DMS79 treated with DMSO at 0.1 percent for 48 hours (cell line): Measurements from ENCODE around the gene KLHL41.

Experiments used
- DNase-seq: peaks from one replicate; lab custom pipeline; 2025; lab: John Stamatoyannopoulos, UW

The KLHL41 gene

DNA sequence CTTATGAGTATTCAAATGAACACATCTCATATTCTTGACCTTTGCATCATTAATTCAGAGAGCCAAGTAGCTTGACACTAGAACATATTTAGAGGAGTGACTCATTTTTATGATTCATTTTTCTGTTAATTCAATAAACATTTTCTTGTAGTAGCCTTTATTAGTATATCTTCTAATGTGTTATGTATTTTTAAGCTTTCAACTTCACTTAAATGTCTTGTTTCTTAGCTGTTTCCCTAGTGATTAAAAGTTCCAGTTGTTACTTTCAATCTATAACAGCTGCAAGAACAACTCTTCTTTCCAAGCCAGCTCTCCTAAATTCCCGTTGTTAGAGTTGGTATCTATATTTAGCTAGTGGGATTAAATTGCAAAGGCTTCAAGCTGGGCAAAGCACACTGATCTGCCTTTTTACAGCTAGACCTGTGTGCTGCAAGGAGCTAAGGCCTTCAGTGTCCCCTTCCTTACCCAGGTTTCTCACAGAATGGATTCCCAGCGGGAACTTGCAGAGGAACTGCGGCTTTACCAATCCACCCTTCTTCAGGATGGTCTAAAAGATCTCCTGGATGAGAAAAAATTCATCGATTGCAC lies at the start of gene KLHL41:
KLHL41 (plus strand) TSS at position 405 of the 588 bp plus-strand sequence; CDS start at position 482, 77 bp downstream.
- DNase-seq, result no peak

DNA sequence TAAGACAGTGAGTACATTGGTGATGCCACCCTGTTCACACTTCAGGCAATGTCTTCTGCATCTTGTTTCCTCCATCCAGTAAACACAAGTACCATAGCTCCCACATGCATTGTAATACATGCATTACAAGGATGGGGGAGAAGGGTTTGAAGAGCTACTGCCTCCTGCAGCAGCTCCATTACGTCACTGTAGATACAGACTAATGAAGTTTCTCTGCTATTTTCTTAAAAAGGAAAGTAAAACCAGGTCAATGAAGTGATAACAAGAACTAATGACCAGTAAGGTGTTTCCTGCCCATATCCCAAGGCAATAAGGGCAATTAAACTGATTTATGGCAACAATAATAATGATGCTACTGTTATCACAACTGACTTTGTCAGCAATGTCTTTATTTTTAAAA lies 48.4 kb upstream of the KLHL41 start:
- no peak for DNase-seq

DNA sequence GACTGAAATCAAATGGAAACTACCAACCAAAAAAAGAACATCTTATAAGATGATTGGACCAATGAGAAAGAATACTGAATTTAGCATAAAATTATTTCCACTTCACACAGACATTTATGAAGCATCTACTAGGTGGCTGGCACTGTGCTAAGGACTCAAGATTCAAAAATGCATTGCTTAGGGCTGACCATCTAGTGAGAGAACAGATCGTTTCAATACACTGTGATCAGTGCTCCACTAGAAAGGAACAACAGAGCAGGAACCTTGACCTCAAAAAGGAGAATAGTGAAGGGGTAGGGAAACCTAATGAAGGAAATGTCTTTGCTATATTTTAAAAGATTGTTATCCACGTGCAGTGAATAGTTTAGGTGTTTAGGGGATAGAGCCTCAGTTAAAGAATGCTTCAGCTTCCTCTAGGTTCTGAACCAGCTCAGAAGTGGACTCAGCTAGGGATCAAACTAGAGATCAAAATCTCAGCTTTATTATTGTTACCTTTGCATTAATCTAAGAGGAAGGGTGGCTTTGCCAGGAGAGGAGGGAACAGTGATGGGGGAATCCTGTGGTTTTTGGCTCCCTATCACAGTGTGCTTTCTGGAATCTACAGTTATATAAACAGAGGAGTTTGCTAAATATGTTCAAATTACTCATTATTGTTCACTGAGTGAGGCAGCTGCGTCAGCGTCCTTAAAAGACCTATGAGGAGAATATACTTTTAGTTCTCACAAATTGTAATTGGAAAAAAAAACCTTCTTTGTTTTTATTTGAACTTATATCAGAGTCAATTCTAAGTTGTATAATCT lies 46.4 kb upstream of the KLHL41 start:
- no peak for DNase-seq

DNA sequence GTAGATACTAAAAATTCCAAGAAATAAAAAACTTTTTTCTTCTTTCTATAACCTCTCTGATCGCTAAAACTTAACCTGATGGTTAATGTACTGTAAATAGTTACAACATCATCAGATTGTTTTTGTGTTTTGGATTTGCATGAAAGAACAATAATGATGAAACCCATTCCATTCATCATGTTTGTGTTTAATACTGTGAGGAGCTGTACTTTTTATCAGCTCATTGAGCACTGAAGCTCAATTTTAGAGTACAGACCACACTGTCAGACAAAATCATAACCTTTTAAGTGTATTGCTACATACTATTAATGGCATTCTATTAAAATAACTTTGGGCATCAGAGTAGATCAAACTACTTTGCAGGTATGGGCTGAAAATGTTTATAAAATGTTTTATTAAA lies 45.0 kb upstream of the KLHL41 start:
- DNase-seq, result no peak

DNA sequence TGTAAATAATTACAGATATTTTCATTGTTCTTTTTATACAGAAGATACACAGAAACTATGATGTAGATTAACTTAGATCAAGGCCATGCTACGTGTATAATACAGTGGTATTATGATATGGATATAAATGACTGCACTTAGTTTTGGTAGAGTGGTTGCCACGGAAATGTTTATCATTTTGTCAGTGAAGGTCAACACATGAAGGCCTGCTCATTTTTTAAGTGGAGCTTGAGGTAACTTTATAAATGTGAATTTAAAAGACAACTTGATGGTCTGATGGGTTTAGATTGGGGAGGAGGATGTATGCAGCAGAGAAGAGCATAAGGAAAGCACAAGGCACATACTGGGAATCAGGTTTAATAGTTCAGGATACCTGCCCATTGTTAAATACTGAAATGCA lies 44.6 kb upstream of the KLHL41 start:
- no peak for DNase-seq

DNA sequence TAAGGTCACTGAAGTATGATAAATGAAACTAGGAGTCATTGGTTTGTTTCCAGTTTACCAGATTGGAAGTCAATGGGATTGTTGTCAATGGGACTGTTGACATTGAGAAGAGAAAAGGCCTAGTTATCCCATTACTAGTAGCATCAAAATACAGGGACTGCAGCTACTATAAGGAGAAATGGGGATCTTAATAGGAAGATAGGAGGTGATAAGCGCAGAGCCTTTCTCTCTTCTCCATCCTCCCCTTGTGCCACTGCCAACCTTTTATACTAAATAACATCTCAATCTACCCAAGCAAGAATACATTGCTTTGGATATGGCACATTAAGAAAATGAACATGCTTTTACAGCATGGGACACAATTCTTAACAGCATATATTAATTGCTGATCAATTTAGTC lies 40.7 kb upstream of the KLHL41 start:
- DNase-seq, result no peak

DNA sequence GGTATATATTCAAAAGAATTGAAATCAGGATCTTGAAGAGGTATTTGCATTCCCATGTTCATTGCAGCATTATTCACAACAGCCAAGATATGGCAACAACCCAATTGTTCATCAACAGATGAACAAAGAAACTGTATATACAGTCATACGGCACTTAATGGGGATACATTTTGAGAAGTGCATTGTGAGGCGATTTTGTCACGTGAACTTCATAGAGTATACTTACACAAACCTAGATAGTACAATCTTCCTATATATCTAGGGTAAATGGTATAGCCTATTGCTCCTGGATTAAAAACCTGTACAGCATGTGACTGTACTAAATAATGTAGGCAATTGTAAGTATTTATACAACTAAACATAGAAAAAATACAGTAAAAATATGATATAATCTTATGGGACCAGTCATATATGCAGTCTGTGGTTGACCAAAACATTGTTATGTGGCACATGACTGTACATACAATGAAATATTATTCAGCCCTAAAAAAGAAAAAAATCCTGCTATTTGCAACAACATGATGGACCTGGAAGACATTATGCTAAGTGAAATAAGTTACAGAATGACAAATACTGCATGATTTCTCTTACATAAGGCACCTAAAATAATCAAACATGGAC lies 39.4 kb upstream of the KLHL41 start:
- DNase-seq, result no peak

DNA sequence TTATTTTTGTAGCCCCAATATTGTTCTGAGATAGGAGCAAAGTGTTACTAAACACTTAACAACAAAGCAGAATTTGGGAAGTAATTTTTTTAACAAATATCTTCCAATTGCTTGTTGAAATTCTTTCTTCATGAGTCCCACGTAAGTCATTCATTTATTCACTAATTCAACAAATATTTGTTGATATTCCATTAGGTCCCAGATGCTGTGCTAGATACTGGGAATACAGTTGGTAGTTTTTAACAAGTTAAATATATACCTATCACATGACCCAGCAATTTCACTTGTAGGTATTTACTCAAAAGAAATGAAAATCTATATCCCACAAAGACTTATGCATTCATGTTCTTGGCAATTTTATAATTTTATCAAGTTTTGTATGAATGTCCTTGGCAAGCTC lies 37.3 kb upstream of the KLHL41 start:
- DNase-seq, result no peak

DNA sequence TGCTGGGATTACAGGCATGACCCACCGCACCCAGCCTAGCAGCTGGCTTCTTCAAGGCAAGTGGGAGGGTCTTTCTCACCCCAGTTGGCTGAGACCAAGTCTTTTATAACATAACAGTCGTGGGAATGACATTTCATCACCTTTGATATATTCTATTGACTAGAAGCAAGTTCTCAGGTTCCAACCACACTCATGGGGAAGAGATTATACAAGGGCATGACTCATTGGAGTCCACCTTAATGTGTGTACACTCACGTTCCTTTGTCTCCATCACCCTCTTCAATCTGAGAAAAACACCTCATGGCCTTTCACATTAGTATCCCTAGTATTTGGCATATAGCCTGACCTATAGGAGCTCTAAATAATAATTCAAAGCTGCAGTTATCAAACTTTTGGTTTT lies 33.0 kb upstream of the KLHL41 start:
- DNase-seq, result no peak

DNA sequence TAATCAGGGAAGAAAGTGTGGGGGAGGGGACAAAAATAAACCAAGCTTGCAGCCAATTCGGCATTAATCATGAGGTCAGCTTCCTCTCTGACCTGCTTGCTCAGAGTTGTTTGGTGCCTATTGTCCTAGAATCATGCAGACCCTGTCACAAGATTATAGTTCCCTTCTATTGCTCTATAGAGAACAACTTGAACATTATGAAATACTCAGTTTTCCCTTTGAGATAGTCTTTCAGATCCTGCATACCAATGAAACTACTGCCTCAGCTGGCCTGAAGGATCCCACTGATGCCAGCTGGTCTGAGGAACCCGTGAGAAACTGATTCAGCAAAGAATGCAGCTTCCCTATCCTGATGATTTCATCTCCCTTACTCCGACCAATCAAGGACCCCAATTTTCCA lies 31.2 kb upstream of the KLHL41 start:
- DNase-seq, result no peak

DNA sequence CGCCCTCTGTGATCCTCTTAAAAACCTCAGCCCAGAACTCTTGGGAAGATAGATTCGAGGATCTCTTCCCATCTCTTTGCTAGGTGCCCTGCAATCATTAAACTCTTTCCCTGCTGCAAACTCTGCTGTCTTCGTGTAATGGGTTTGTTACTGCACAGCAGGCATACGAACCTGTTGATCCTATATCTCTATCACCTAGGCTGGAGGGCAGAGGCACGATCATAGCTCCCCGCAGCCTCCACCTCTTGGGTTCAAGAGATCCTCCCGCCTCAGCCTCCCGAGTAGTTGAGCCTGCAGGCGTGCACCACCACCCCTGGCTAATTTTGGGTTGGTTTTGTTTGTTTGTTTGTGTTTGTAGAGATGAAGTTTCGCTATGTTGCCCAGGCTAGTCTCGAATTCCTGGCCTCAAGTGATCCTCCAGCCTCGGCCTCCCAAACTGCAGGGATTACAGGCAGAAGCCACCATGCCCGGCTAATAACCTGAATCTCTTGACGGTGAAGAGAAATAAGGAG lies 30.7 kb upstream of the KLHL41 start:
- DNase-seq, result no peak

DNA sequence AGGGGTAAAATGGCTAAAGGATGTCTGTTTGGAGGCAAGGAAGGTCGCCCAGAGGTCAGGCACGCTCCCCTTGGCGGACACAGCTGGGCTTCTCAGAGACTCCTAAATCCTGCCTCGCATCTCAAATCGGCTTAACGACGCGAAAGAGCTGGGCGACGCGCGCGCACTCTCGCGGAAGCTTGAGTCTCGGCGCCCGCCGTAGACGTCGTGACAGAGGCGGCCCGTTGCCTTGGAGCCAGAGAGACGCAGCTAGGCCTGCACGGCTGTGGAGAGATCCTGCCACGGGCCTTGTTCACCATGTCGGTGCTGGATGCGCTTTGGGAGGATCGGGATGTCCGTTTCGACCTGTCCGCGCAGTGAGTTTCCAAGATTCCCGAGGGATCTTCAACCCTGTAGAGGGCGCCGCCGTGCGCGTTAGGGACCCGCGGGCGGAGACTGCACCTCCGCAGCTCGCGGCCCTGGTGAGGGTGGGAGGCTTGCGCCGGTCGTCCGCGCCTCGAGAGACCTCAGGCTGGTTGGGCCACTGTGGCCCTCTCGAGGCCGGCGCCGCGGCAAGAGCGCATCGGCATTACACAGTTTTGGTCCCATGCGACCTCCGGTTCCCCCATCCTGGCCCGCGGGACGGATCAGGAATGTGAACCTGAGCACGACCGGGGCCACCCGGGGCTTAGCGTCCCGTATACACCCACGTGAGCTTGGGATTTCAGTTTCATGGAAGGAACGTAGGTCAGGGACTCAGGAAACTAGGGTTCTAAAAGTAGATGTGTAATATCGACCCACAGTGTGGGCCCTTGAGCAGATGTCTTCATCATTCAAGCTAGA lies 30.0 kb upstream of the KLHL41 start, which contains the start of gene BBS5:
BBS5 (plus strand) TSS at position 238 of the 822 bp plus-strand sequence; CDS start at position 298, 60 bp downstream.
- DNase-seq, result peak; percentile 64

DNA sequence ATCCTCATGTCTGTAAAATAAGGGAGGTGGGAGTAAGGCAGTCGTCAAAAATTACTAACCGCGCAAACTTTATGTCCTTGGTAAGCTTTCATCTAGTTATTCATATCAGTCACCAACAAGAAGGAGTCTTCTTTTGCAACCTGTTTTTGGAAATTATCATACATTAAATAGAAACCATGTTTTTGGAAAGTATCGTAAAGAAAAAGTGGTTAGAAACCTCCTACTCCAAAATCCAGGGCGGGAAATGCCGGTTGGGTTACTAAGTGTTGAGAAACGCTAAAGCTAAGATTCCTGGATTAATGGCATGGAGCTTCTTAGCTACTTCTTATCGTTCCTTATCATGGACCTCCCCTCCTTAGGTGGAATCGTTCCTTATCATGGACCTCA lies 29.4 kb upstream of the KLHL41 start:
- DNase-seq, result no peak

DNA sequence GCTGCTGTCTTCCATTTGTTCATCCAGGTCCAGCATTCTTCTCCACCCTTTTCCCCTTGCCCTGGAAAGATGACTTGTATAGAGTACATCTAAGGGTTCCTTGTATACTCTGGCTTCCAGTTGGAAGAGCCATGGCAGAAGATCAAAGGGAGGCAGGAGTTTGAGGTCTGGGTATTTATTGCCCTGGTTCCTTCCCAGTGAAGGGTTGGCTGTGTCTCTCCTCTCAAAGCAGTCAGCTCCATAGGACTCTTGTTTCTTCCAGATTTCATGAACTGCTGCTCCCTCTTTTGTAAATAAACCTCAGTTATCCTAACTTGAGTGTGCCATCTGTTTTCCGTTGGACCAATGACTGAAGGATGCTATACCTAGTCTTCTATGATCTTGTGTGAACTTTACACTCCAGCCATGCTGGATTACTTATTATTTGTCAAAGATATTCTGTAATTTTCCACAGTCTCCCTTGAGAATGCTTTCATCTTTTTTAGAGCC lies 23.8 kb upstream of the KLHL41 start:
- DNase-seq, result no peak

DNA sequence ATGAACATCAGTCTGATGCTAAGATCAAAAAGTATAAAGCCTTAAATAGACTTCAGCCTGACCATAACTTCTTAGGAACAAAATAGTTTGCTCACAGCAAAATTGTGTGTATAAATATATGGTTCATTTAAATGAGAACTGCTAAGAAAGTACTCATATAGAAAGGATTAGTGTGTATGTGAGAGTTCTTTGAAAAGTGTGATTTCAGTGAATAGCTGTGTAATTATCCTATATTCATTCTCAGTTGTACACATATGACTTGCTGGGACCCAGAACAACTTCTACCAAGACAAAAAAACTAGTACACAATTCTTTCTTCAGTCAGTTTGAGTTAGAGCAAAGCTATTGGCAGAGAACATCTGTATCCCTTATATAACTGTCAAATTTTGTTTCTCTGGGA lies 23.0 kb upstream of the KLHL41 start:
- DNase-seq, result no peak

DNA sequence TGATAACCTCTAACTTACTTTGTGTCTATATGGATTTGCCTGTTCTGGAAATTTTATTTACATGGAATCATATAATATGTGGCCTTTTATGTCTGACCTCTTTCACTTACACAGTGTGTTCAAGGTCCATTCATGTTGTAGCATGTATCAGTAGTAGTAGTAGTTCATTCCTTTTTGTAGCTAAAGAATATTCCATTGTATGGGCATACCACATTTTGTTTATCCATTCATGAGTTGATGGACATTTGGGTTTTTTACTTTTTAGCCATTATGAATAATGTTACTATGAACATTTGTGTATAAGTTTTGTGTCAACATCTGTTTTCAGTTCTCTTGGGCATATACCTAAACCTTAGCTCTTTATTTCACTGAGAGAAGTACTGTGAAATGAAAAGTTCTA lies 18.7 kb upstream of the KLHL41 start:
- DNase-seq, result no peak

DNA sequence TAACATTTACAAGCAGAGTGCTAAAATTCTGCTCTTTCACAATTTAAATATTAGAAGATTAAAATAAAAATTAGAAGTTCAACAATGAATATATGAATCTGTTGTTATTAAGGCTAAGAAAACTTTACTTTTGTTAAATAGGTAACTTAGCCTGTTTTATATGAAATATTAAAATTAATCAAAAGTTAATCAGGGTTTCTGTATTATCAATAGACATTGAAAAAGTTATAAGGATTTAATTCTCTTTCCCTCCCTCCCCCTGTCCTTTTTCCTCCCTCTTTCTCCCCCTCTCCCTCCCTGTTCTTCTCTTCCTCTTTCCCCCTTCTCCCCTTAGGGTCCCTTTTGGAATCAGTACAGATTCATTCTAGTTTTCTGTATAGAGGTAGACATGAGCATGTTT lies 18.1 kb upstream of the KLHL41 start:
- no peak for DNase-seq

DNA sequence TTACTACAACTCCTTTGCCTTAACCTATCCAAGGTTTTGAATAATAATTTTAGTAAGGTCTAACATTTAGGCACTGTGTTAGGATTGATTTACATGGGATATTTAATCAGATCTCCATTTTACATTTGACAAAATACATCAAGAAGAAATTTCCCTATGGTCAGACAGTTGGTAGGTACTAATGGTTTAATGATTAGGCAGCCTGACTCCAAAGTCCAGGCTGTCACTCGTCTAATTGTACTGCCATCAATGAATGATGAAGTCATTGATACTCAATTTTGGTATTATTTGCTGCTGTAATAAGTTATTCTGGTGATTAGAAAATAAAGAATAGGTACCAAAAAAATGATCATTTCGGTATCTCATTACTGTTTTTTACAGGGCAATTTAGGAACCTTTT lies 16.1 kb upstream of the KLHL41 start:
- DNase-seq, result no peak

DNA sequence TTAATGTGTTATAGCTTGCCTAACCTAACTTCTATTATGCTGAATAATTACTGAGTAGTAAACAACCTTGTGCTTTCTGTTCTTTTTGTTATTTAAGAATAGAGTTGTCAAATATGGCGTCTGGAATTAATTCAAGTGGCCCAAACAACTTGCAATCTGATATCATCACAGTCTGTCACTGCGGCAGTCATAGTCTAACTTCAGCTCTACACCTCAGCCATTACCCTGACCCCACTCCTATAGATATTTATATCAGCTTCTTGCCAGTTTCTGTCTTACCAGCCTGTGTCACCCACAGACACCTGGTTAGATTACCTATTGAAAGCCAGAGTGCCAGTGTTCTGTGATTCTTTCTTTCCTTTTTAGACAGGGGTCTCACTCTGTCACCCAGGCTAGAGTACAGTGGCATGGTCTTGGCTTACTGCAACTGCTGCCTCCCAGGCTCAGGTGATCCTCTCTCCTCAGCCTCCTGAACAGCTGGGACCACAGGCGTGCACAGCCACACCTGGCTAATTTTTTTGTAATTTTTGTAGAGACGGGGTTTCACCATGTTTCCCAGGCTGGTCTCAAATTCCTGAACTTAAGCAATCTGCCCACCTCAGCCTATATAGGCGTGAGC lies 14.1 kb upstream of the KLHL41 start:
- no peak for DNase-seq

DNA sequence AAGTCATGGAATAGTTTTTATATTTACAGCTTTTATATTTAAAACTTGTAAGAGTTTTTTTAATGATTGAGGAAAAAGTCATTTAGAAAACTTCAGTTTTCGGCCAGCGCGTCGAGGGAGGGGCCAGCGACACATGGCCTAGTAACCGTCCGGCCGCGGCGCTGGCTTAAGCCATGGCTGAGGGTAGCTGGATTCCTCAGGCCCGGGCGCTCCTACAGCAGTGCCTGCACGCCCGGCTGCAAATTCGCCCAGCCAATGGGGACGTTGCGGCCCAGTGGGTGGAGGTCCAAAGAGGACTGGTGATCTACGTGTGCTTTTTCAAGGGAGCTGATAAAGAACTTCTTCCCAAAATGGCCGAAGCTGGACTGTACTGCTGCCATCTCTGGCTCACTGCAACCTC lies 4.9 kb upstream of the KLHL41 start:
- no peak for DNase-seq

DNA sequence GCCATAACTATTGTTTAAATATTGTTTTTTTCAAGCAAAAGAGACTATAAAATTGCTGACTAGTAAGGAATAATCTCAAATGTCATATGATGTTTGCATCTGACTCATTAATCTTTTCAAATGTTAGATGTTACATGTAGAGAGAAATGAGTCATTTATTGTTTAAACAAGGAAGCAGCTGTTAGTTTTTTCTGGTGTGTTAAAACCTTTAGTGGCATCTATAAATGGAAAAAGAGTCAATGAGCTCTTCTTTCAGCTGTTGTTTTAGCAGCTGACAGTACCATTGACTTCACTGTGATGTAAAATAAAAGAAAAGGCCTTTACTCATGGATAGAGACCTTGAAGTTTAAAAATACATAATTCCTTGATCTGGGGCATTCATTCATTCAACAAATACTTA lies 1.8 kb upstream of the KLHL41 start:
- DNase-seq, result no peak

DNA sequence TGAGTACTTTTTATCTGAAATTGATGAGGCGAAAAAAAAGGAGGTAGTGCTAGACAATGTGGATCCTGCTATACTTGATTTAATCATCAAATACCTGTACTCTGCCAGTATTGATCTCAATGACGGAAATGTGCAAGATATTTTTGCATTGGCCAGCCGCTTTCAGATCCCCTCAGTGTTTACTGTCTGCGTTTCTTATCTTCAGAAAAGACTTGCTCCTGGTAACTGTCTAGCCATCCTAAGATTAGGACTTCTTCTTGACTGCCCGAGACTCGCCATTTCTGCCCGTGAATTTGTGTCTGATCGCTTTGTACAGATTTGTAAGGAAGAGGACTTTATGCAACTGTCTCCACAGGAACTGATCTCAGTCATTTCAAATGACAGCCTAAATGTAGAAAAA lies 453 bp downstream of the KLHL41 start:
- DNase-seq, result no peak
